Stimulated activated CD4-positive, alpha-beta T cell treated with anti-CD3 and anti-CD28 coated beads, Interleukin-12 subunit alpha, Interleukin-12 subunit beta, amount 100 ng/mL, for 24 hours (primary cell): ENCODE results near the gene MRTFA.
A peak's percentile ranks its signal among the peaks of the same experiment; 100 is the strongest.

Source experiments
- DNase-seq, 2 experiments: peaks; one replicate each; pipeline ENCODE4 v3.0.0-alpha.2; 2020; ENCODE audit warnings: low read depth in 2 of 2

Gene MRTFA

GRCh38 chr22:40463683-40464082, 172.8 kb downstream of the MRTFA start:
- peak in 1 of 2 experiments; percentile 14 for DNase-seq

- DNase-seq, result peak; percentile 16 to 17
Observed at GRCh38 chr22:40463017-40463631, 173.4 kb downstream of the MRTFA start.

- DNase-seq, result peak in 1 of 2 experiments; percentile 17
Observed at GRCh38 chr22:40462195-40462984, 174.1 kb downstream of the MRTFA start.

- no peak for DNase-seq
Observed at GRCh38 chr22:40453671-40454070, 182.8 kb downstream of the MRTFA start.

- DNase-seq, result no peak
Observed at GRCh38 chr22:40452730-40453487, 183.6 kb downstream of the MRTFA start.

GRCh38 chr22:40451210-40451609, 185.3 kb downstream of the MRTFA start:
- no peak for DNase-seq

GRCh38 chr22:40450616-40451015, 185.9 kb downstream of the MRTFA start:
- DNase-seq, result no peak

GRCh38 chr22:40449676-40450035, 186.9 kb downstream of the MRTFA start:
- DNase-seq, result no peak

GRCh38 chr22:40446203-40446602, 190.3 kb downstream of the MRTFA start:
- no peak for DNase-seq

GRCh38 chr22:40444178-40444831, 192.2 kb downstream of the MRTFA start:
- DNase-seq, result no peak

GRCh38 chr22:40443732-40444131, 192.8 kb downstream of the MRTFA start:
- DNase-seq, result no peak

GRCh38 chr22:40441761-40442390, 194.6 kb downstream of the MRTFA start:
- DNase-seq, result no peak

GRCh38 chr22:40436505-40437431, 199.8 kb downstream of the MRTFA start:
- peak in 1 of 2 experiments; percentile 20 for DNase-seq

GRCh38 chr22:40434745-40435144, 201.8 kb downstream of the MRTFA start:
- no peak for DNase-seq

GRCh38 chr22:40434106-40434505, 202.4 kb downstream of the MRTFA start:
- DNase-seq, result no peak

GRCh38 chr22:40433416-40434090, 203.0 kb downstream of the MRTFA start:
- no peak for DNase-seq

- DNase-seq, result no peak
Observed at GRCh38 chr22:40432625-40433024, 203.9 kb downstream of the MRTFA start.

GRCh38 chr22:40432157-40432556, 204.4 kb downstream of the MRTFA start:
- no peak for DNase-seq

GRCh38 chr22:40430991-40431390, 205.5 kb downstream of the MRTFA start:
- DNase-seq, result no peak

- no peak for DNase-seq
Observed at GRCh38 chr22:40429481-40429880, 207.0 kb downstream of the MRTFA start.
